HG02973 (cell line): ENCODE results near the gene RNF214.
"Not testable (repeated sequence)": the region's sequence is repeated elsewhere in the genome, so short reads cannot be mapped to it uniquely, and the experiment has no call there.

Experiments used
- ATAC-seq: cut with Tn5 transposase; IDR thresholded peaks from one replicate; pipeline ENCODE4 v1.9.1; 2021; ENCODE audit warnings: moderate library complexity; ENCODE audit not compliant: unreplicated experiment

The RNF214 gene

DNA sequence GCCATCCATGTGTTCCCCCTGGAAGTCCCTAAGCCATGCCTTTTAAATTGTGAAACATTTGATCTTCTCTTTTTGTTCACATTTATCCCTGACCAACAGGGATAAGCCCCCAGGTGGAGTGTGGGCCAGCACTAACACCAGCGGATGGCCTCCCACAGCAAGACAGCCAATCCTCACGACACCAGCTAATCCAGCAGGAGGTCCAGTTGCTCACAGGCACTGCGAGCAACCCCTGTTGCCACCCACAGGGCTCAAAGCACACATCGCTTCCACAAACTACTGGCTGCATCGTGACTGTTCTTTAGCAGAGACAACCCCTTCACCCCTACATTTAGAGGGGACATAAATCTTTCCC lies 2.6 kb upstream of the RNF214 start:
- ATAC-seq, result no peak

- ATAC-seq, result no peak
These were observed 2.0 kb upstream of the RNF214 start for GRCh38 chr11:117230286-117230961.

DNA sequence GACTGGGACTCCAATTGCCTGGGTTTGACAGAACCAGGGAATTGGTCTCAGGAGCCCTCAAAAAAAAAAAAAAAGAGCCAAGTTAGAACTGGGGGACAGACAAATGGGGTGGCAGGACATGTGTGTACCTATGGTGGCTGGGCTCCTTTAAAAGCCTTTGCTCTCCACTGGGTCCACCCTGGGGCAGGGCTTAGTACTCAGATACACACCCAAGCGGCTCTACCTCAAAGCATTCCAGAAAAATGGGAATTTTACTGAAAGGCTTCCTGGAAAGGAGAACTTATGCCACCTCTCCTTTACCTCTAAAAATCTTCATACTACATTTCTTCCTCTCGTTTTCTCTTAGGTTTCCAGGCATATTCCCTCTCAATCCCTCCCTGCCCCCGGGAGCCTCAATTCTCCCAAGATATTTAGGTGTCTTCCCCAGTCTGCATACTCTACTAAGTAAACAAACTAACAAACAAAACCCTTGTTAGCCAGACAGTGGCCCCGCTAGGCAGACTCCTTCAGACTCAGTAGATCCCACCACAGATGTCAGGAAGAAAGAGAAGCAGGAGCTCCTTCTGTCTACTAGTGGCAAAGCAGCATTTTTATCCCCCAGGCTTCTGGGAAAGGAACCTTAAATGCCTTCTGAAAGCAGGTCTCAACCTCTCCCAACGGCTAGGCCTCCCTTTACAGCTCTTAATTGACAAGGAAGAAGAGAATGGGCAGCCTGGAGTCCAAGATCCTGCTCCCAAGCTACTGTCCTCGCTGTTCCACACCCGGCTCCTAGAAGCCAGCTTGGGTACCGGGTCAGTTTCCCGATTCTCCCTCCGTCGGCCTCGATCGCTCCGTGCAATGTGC lies 1.3 kb upstream of the RNF214 start:
- ATAC-seq, result no peak

DNA sequence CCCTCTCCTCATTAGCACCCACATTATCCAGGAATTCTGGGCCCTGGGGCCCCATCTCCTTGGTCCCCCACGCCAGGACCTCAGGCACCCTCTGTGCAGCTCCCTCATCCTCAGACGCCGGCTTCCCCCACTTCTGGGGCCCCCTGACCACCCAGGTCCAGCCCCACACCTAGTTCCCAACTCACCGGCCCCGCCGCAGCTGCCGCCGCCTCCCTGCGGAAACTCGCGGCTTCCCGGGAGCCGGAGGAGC lies 704 bp upstream of the RNF214 start, which contains the start of gene PCSK7:
TSS of gene PCSK7 (minus strand) at position 232 of the 250 bp plus-strand sequence. CDS start 2,229 bp downstream, outside the sequence.
- no peak for ATAC-seq

DNA sequence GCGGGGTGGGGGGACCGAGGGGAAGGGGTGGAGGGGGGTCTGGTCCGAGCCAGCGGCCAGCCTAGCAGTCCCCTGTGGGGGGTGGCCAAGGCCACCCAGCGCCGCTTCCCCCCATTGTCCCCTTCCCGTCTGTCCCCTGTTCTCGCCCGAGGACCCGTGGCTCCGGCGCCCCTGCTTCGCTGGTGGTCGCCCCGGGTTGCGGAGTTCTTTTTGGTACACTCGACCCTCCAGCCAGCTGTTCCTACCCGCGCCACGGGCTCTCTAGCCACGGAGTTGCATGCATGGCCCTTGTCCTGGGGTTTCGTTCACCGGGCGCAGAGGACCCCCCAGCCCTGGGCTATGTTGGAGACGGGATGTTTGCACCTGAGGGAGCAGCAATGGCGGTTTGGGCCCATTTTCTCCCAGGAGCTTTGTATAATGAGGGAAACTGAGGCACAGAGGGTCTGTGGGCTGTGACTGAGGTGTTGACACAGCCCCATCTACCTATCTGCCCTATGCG lies 489 bp downstream of the RNF214 start:
- ATAC-seq, result no peak

DNA sequence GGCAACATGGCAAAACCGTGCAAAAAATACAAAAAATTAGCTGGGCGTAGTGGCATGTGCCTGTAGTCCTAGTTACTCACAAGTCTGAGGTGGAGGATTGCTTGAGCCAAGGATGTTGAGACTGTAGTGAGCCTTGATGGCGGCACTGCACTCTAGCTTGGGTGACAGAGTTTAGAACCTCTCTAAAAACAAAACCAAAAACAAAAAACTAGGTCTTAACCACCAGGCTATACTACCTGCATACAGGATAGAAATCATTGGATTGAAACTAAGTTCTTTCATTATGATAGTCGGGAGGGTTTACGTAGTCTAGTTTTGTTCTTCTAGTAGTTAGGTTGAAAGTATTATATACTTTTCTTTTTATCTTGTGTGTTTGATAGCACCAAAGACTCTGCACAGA lies 5.8 kb downstream of the RNF214 start:
- no peak for ATAC-seq

DNA sequence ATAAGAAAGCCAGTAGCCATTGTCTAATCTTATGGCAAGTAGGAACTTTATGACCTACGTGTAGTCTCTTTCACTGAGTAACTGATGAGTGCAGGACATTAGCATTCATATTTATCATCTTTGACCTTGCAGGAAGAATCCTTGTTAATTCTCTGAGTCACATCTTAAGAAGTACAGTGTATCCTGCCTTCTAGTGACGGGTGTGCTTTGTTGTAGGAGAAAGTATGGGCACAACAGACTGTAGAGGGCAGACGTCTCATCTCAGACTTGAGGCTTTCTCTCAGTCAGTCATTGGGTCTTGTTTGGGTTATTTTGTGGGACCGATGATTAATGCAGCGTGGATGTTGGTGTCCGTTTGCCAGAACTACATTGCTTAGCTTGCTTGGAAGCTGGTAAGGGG lies 6.8 kb downstream of the RNF214 start:
- no peak for ATAC-seq

- ATAC-seq, result no peak
These were observed 15.9 kb downstream of the RNF214 start for GRCh38 chr11:117248341-117248740.

DNA sequence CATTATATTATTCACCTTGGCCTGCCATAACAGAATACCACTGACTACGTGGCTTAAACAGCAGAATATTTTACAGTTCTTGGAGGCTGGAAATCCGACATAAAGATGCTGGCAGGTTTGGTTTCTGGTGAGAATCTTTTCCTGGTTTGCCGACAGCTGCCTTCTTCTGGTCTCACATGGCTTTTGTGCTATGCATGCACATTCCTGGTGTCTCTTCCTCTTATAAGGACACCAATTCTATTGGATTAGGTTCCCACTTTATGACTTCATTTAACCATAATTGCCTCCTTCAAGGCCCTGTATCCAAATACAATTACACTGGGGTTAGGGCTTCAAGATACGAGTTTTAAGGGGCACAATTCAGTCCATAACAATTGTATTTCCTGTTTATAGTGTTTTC lies 17.1 kb downstream of the RNF214 start:
- ATAC-seq, result no peak

GRCh38 chr11:117251506-117251905 lies 19.0 kb downstream of the RNF214 start:
- ATAC-seq, result no peak

DNA sequence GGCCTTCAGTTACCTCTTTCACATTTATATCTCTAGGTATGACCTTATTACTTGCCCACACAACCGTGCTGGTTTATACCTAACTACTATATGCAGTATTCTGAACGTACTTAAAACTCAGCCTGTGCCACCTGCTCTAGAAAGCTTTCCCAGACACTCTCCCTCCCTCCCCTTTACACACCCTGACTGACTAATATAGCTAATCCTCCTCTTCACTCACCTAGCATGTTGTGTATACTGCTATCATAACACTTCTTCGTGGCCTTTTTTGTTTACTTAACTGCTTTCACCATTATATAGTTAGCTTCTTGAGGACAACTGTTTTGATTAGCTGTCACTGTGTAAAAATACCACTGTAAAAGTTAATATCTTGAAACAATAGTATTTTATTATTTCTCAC lies 23.5 kb downstream of the RNF214 start:
- ATAC-seq, result no peak

DNA sequence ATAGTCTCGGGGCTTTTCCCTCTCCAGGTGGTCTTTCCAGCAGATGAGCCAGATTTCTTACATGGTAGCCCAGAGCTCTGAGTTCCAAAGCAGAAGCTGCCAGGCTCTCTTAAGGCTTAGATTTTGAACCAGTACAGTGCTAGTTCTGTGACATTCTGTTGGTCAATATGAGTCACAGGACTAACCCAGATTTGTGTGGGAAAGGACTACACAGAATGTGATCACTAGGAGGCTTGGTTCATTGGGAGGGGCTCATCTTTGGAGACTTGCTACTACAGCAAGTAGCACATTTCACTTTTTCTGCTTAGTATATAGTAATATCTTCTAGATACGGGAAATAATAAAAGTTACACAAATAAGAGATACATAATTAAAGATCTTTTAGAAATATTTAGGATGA lies 24.1 kb downstream of the RNF214 start:
- ATAC-seq, result no peak

DNA sequence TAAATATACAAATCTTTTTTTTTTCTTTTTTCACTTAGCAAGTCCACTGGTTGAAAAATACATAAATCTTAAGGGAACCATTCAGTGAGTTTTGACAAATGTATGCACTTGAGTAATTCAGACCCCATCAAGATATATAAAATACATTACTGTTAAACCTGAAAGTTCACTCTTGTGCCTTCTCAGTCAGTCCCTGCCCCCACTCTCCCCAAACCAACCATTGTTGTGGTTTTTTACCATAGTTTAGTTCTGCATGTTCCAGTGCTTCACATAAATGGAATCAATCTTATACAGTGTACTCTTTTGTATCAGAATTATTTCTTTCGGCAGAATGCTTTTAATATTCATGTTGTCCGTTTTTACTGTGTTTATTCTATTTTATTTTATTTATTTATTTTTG lies 26.1 kb downstream of the RNF214 start:
- ATAC-seq, result no peak

DNA sequence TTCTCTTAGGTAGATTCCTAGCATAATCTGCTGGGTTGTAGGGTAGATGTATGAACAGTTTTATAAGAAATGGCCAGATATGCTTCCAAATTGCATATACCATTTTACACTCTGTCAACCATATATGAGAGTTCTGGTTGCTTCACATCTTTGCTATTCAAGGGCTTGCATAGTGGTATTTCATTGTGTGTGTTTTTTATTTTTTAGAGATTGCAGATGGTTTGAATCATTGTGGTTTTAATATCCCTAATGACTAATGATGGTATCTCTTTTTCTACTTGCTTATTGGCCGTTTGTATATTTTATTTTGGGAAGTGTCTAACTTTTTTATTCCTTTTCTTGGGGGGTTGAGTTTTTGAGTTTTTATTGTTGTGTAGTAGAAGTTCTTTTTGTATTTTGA lies 26.9 kb downstream of the RNF214 start:
- no peak for ATAC-seq

- not testable (repeated sequence) for ATAC-seq
These were observed 32.3 kb downstream of the RNF214 start for GRCh38 chr11:117264624-117265323.

GRCh38 chr11:117265745-117266144 lies 33.3 kb downstream of the RNF214 start:
- no peak for ATAC-seq

DNA sequence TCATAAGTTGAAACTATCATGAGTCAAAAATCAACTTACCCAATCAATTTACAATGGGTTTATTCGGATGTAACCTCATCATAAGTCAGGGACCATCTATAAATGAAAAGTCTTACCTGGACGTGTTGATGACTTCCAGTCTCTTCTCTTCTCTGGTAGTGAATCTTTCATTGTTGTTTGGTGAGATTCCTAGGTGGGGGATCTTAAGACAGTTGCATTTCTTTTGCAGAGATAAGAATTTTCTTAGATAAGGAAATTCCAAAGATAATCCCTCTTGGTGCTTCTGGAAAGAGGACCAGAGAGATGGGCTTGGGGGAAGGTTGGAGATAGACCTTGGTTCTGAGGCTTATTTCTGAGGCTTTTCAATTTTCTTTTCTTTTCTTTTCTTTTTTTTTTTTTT lies 37.4 kb downstream of the RNF214 start:
- ATAC-seq, result no peak

GRCh38 chr11:117271208-117271607 lies 38.7 kb downstream of the RNF214 start:
- no peak for ATAC-seq

DNA sequence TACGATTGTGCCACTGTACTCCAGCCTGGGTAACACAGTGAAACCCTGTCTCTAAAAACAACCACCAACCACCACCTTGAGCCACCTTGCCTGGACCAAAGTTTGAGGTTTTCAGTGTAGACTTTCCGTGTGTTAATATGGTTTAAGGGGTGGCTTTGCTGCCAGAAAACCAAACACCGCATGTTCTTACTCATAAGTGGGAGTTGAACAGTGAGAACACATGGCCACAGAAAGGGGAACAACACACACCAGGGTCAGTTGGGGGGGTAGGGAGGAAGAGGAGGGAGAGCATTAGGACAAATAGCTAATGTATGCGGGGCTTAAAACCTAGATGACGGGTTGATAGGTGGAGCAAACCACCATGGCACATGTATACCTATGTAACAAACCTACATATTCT lies 39.7 kb downstream of the RNF214 start:
- ATAC-seq, result not testable (repeated sequence)

- ATAC-seq, result no peak
These were observed 41.2 kb downstream of the RNF214 start for GRCh38 chr11:117273550-117274289.

DNA sequence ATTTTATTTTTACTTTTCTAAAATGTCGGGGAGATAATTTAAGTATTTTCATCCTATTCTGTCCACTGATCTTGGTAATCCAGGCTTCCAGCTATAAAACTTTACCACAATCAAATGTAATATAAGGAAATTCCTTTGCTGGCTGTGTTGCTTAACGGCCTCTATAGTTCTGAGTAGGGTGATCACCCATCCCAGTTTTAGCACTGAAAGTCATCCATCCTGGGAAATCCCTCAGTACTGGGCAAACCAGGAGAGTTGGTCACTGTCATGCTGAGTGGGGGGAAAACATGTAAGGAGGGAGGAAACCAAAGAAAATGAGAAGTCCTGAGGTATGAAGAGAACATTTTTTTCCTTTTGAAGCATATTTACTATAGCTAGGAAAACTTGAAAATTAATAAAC lies 45.9 kb downstream of the RNF214 start:
- no peak for ATAC-seq
